ENCODE data around the gene IL12RB2.

The IL12RB2 gene

GRCh38 chr1:67347688-67348472, 40.2 kb downstream of the IL12RB2 start:
- no peak for DNase-seq (ENCODE audit: low read depth, low spot score)

DNA sequence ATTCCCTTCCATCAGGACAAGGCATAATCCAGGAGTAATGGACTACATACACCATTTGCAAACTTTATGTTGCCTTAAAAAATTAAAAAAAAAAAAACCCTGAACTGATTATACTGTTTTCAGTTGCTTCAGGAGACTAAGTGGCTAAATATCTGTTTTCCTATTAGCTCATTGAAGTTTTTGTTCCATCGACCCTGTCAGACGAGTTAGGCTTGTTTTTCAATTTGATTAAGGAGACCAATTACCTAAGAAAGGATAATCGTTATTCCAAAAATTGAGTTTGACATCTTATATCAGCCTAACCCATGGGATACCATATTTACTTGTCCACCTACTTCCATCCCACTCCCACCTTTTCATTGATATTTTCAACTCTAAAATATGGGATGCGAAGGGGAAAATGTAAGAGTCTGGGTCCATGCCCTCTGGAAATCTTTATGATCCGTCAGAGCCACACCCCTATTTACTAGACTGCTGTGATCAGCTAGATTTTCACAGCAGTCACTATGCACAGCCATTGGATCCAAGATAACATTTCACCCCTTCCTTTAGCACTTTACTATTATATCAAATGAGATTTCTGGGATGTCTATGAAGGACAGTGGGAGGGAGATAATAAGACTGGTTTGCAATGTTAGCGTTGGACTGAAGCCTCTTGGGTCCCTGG, 41.0 kb downstream of the IL12RB2 start:
- no peak for DNase-seq (ENCODE audit: low read depth, low spot score)

- DNase-seq (ENCODE audit: low read depth, low spot score), result no peak
These were observed 43.1 kb downstream of the IL12RB2 start for GRCh38 chr1:67350783-67351182.

DNA sequence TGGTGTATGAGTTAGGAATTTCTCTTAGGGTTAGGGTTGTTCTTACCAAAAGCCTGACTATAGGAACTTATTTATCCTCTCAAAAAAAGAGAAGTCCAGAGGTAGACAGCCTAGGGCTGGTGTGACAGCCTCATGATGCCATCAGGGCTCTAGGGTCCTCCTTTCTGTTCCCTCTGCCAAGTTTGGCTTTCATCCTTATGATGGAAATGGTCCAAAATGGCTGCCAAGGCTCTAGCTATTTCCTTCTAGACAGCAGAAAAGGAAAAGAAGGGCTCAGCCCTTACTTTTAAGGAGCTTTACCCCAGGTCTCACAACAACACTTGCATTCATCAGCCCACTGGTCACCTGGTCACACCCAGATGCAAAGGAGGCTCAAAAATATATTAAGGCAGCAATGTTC, 44.5 kb downstream of the IL12RB2 start:
- DNase-seq (ENCODE audit: low read depth, low spot score), result no peak

DNA sequence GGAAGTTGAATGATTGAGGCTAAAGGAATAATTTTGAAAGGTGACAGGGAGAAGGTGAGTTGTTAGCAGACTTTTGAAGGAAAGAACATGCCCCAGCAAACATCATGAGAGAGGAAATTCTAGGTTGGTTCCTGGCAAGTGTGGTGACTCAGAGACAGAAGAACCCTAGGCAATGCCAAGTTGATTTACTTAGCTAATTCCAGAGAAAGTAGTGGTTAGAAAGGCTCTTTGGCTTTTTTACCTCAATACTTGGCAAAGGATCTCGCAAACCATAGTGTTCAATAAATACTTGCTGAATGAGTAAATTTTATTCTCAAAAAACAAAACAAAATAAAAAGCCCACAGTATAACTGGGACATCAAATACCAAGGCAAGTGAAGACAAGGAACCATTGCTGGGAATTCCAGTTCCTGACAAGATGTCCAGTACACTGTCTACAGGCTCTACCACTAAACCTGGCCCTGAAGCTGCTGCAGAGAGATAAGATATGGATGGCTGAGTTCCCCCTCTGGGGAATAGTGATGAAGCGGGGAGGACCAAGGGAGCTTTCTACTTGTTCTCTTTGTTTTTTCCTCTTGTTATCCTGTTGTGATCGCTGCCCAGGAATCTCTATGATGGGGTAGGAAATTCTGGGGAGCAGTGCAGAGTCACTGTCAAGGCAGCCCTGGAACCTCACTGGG, 48.2 kb downstream of the IL12RB2 start:
- DNase-seq (ENCODE audit: low read depth, low spot score), result no peak

- no peak for DNase-seq (ENCODE audit: low read depth, low spot score)
These were observed 51.9 kb downstream of the IL12RB2 start for GRCh38 chr1:67359592-67359991.

DNA sequence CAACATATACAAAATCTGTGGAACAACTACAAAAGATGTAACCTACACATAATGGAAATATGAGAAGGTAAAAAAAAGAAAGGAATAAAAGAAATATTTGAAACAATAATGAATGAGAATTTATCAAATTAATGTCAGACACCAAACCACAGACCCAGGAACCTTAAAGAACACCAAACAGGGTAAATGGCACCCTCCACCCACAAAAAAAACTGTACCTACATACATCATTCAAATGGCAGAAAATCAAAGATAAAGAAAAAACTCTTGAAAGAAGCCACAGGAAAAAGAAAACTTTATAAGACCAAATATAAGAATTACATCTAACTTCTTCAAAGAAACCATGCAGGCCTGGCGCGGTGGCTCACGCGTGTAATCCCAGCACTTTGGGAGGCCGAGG, 54.0 kb downstream of the IL12RB2 start:
- no peak for DNase-seq (ENCODE audit: low read depth, low spot score)

DNA sequence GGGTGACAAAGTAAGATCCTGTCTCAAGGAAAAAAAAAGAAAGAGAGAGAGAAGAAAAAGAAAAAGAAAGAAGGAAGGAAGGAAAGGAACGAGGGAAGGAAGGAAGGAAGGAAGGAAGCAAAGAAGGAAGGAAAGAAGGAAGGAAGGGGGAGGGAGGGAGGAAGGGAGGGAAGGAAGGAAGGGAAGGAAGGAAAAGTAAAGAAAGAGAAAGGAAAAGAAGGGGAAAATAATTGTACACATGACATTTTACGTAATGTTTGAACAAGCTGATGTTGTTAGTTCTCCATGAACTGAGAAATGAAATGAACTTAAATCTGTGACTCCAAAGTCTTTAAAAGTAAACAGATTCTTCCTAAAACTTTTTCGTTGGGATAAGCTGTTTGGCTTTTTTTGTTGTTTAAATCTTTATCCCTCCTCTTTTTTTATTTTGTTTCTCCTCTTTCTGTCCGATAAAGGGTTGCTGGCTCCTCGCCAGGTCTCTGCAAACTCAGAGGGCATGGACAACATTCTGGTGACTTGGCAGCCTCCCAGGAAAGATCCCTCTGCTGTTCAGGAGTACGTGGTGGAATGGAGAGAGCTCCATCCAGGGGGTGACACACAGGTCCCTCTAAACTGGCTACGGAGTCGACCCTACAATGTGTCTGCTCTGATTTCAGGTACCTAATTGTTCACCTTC, 59.8 kb downstream of the IL12RB2 start:
- DNase-seq (ENCODE audit: low read depth, low spot score), result no peak

GRCh38 chr1:67368046-67368514, 60.4 kb downstream of the IL12RB2 start:
- DNase-seq (ENCODE audit: low read depth, low spot score), result no peak

DNA sequence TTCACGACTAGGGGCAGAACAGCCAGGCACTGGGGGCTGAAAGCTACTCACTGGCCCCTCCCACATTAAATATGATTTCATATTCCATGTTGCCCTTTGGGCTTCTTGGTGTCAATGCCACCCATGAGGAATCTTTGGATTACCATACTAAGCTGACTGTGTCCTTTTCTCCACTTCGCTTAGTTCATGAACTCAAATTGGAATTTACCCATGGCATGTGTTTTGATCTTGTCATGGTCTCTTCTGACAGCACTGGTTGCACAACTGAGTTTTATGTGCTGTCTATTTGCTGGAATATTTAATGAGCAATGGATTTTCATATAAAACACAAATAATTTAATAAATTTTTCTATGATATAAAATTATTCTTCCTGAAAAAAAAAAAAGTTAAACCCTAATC, 63.4 kb downstream of the IL12RB2 start:
- DNase-seq (ENCODE audit: low read depth, low spot score), result no peak

DNA sequence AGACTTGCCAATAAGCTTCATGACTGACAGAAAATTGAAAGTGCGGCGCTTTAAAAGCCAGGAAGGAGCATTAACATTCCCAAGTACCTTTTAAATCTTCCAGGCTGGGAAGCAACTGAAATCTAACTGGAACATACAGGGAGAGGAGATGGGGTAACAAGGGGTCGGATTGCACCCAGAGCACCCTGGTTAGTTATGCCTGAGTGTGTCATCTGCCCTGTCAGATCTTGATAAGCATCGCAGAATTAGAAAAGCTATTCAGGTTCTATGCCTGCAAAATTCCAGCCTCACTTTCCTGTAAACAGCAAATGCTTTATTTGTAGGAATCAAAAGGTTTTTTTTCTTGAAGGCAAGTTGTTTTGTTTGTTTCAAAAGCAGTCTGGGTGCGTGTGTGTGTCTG, 64.0 kb downstream of the IL12RB2 start:
- no peak for DNase-seq (ENCODE audit: low read depth, low spot score)

DNA sequence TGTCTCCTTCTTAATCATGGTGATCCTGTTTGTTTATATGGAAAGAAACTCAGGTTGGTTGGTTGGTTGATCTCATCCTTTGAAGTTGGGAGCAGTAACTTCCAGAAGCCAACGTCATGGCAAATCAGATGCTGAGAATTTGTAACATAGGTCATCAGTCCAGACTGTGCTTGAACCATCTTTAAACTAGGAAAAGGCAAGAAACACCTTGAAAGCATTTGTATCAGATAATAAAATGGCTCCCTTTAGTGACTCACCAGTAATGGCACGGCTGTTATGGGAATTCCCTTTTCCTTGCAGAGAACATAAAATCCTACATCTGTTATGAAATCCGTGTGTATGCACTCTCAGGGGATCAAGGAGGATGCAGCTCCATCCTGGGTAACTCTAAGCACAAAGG, 64.5 kb downstream of the IL12RB2 start:
- DNase-seq (ENCODE audit: low read depth, low spot score), result no peak

DNA sequence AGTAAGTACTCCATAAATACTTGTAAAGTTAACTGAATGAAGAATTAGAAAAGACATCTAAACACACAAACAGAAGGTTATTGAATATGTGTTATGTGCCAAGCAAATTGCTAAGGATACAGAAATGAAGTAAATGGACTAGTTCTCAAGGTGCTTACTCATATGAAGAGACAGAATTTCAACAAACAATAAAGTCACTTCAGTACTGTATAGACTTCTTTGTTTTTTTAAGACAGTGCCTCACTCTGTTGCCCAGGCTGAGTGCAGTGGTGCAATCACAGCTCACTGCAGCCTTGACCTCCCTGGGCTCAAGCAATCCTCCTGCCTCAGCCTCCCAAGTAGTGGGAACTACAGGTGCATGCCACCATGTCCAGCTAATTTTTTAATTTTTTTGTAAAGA, 65.2 kb downstream of the IL12RB2 start:
- no peak for DNase-seq (ENCODE audit: low read depth, low spot score)

- no peak for DNase-seq (ENCODE audit: low read depth, low spot score)
These were observed 68.7 kb downstream of the IL12RB2 start for GRCh38 chr1:67376381-67376780.

- no peak for DNase-seq (ENCODE audit: low read depth, low spot score)
These were observed 69.6 kb downstream of the IL12RB2 start for GRCh38 chr1:67377253-67377652.

- no peak for DNase-seq (ENCODE audit: low read depth, low spot score)
These were observed 73.5 kb downstream of the IL12RB2 start for GRCh38 chr1:67381154-67381553.

DNA sequence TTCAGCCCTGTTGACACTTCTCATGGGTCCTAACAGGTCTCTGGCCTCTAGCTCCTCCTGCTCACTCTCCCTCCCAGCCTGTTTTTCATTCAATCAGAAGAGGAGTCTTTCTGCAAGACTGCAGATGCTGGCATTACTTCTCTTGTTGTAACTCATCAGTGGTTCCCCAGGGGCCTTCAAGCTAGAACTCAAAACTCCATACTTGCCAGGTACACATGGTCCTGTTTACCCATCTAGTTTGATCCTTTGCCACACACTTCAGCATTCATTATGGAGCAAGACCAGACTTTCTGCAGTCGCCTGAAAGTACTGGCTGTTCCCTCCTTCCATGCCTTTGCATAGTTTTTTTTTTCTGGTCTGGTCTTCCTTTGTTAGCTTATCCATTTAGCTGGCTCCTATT, 74.6 kb downstream of the IL12RB2 start:
- DNase-seq (ENCODE audit: low read depth, low spot score), result no peak

GRCh38 chr1:67383999-67384638, 76.4 kb downstream of the IL12RB2 start:
- DNase-seq (ENCODE audit: low read depth, low spot score), result no peak

- DNase-seq (ENCODE audit: low read depth, low spot score), result no peak
These were observed 82.6 kb downstream of the IL12RB2 start for GRCh38 chr1:67390041-67390887.

DNA sequence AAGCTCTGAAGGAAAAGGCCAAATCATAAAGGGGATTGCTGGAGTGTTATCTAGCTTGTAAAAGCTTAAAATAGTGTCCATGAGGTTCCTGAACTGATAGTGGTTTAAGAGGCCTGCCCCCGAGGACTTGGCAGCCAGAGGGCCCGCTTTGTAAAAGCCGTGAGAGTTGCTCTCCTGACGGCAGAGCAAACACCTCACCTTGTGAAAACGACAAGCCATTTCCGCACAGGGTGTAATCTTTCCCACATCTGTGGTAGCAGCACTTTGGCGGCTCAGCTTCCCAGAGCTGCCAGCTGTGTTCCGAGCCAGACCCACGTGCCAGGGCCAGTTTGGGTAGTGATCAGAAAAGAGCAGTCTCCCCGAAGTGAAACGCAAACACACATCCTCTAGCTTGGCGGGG, 85.6 kb downstream of the IL12RB2 start:
- no peak for DNase-seq (ENCODE audit: low read depth, low spot score)

DNA sequence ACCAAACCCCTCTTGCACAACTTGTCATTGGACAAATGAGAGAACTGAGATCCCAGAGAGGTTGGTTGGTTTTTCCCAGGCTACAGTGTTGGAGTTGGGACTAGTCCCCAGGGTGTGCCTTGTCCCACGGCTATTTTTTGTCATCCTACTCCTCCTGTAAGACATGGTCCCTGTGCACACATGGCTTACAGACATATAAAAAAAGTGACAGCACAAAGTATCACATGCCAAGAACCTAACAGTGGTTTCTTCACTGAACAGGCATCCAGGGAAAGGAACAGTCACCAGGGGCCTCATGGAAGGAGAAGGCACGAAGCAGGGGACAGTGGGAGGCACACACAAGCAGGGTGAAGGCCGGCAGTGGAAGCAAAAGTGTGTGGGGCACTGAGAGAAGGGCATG, 86.1 kb downstream of the IL12RB2 start:
- no peak for DNase-seq (ENCODE audit: low read depth, low spot score)

Measured in iPS DF 19.7 (cell line).